Hindlimb muscle (tissue), 1 donor: ENCODE measurements around the gene TANGO2. TPM values are rescaled to one million over a fixed set of nuclear protein-coding genes. Genes with fewer than 3 reads are reported as not detected.

Experiments used
- DNase-seq: peaks from one replicate; pipeline ENCODE4 v3.0.0-alpha.2; 2013
- polyA plus RNA-seq: library from polyadenylated mRNA; unstranded; fragments of 120-200 nt; gene quantifications from one replicate; pipeline ENCODE4 v1.2.1, GENCODE V29; 2013; ENCODE audit not compliant: insufficient read length

Gene TANGO2
- polyA plus RNA-seq, 1 donor: 12.6 TPM

- DNase-seq: no peak
Observed at GRCh38 chr22:20027966-20028854, 7.3 kb downstream of the TANGO2 start.

DNA sequence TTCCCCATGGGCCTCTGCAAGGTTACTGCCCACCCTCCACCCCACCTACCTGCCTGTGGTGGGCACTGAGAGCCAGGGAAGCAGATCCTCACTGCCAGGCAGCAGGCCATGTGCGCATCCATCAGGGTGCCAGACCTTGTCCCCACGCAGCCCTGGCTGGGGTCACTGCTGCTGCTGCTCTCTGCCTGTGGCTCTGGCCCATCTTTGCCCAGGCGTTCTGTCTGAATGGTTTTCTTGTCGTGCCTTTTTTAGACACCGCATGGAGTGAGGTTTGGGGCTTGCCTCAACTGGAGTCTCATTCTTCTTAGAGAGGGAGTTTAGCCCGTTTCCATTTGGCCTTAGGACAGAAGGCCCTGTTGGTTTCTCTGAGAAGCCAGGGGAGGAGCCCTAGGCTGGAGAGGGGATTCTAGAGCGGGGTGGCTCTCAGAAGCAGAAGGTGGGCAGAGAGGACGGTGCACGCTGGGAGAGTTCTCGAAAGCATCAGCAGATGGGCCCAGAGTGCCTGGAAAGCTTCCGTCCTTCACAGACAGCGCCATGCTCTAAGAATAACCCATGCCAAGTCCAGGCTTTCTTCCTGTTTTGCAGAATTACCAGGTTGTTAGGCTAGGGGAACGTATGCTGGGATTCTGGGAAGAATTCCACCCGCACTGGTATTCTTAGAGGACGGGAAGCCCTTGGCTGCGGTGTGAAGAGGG, 8.1 kb downstream of the TANGO2 start:
- no peak for DNase-seq

DNA sequence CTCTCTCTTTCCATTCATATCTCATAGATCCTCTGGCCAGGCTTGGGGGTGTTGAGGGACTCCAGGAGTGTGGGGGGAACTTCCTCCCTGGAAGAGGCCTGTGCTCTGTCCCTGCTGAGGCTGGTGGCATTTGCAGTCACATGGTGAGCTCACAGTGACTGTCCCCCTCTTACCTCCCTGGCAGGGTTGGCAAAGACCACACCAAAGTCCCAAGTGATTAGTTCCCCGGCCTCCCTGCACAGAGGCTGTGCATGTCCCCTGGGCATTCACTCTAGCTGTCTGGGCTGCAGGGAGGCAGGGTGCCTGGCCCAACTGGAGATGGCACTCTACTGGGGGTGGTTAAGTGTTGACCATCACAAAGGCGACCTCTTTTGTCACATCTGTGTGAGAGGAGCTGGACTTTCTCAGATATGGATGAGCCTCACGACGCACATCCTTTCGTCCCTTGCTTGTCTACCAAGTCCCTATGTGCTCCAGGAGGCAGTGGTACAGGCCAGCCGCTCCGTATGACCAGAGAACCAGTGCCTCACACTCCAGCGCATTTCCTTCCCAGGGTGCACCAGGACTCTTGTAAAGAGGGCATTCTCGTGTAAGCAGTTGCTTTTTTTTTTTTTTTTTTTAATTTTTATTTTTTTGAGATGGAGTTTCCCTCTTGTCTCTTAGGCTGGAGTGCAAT, 8.8 kb downstream of the TANGO2 start:
- no peak for DNase-seq

DNA sequence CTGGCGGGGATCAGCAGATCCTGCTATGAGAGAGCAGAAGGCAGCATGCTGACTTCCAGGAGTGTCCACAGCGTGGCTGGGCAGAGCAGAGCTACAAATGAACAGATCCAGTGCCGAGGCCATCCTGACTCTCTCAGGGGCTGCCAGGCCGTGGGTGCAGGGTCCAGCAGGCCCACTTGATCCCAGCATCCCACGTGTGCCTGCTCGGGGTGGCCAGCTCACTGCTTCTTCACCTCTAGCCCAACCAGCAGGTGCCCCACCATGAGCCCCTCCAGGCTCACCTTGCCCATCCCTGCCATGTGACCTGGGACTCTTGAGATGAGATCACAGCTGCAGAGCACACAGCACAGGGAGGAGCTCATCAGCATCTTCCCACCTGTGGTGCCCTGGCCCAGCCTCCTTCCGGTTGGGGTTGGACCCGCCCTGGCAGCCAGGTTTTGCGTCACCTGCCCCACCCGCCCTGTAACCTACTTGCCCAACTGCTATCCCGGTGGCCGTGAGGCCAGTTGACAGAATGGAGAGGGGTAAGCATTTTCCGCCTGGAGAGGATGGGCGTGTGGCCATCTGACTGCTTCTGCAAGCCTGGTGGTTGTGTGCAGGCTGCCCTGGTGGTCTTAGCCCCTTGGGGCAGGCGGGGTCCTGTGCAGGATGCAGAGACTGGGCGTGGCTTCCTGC, 11.0 kb downstream of the TANGO2 start:
- DNase-seq: no peak

DNA sequence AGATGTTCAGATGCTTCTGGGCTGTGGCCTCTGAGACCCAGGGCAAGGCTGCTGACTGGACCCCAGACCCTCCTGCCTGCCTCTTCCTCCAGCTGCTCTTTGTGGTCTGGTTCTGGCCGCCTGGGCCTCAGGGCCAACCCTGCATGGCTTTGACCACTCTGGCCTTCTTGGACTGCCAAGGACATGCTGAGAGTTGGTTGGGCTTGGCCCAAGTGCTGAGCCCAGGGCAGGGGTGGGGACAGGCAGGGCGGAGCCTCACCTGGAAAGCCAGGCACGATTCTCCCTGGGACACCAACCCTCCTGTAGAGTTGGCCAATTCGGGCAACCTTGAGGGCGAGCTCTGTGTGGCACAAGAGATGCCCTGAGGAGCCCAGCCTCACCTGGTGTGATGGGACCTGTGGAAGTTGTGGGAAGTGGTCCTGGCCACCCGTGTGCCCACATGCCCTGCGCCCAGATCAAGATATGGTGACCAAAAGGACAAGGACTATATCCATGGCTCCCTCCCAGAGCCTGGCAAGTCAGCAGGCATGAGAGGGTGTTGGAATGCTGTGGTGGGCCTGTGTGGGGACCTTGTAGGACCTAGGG, 11.6 kb downstream of the TANGO2 start:
- no peak for DNase-seq

- DNase-seq: no peak
Observed at GRCh38 chr22:20033045-20033706, 12.3 kb downstream of the TANGO2 start.

- no peak for DNase-seq
Observed at GRCh38 chr22:20034143-20034542, 13.2 kb downstream of the TANGO2 start.

DNA sequence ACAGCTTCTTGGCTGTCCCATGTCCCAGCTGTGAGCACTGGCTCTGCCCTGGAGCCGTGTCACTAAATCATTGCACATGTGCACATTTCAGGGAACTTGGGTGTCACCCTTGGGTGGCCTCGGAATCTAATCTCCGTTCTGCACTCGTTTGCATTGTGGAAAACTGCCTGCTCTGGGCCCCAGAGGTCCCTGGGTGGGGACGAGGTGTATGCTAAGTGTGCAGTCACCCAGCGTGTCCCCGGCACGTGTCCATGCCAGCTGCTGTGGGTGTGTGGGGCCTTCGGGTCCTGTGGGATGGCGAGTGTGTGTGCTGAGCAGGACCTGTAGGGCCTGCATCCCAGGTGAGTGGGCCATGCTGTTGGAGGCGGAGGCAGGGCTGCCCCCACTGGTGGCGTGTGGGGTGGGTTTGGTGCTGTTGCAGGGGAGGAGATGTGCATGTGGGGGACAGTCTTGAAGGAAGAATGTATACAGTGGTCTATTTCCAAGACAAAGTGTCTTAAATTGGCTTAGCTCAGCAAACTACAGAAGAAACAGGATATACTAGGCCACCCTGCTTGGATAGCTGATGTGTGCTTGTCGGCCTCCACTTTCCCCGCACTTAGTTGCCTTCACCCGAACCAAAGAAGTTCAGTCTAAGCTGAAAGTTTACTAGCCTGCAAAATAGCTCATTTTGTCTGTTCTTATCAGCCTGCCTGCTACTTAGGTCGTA, 14.6 kb downstream of the TANGO2 start:
- DNase-seq: no peak

DNA sequence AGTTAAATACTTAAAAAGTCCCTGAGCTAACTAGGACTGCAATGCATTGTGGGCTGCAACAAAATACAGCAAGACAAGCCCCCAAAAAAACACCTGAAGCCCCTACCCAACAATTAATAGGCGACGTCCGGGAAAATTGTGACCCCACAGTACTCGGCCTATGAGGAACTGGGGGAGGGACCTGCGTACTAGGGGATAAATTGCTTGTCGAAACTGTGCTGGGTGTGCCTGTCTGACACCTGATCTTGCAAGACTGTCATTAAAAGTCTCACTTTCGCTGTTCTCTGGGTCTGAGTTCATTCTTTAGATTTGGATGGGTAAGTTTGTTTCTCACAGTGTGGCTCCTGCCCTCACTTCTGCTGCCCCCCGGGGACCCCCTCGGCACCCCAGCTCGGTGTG, 15.2 kb downstream of the TANGO2 start:
- DNase-seq: no peak

DNA sequence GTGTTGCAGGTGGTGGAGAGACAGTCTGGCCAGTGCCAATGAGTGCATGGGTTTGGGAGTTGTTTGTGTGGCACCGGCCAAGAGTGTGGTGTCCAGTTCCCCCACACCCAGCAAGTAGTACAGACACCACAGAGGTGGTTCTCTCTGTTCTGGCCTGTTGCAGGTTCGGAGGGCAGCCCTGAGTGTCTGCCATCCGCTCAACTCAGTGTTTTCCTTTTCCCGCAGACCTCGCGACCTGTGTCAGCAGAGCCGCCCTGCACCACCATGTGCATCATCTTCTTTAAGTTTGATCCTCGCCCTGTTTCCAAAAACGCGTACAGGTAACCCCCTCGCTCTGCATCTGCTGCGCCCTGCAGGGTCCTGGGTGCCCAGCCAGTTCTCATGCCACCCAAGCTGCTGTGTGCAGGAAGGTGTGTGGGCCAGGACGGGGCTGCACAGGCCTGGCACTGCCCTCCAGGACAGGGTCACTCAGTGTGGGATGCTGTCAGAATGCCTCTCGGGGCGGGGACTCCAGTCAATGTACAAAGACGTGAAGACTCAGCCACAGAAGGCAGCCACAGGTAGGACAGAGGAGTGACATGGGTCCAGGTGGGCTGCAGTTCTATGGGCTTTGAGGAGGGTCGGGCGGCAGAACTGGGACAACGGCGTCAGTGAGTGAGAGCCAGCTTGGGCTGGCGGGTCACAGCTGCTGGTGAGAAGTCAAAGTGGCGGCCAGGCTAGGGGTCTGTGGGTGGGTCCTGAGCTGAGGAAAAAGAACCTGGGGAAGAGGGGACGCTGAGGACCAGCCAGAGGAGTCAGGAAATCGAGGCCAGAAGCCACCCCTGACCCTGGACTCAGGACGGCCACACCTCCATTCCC, 15.9 kb downstream of the TANGO2 start:
- DNase-seq: no peak

- DNase-seq: no peak
Observed at GRCh38 chr22:20037419-20037818, 16.5 kb downstream of the TANGO2 start.

DNA sequence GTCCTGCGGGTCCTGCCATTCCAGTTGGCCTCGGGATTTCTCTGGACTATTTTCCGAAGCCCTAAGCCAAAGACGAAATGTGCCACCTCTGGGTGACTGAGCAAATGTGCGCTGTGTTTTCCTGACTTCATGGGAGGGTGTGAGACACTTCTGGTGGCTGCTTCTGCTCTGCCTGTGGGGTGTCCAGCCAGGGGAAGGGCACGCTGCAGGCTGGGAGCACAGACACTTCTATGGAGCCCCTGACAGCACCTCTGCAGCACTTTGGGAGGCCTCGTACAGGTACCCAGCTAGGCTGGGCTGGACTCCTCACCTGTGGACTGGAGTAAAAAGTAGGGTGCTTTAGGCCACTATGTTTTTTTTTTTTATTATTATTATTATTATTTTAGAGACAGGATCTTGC, 17.7 kb downstream of the TANGO2 start:
- no peak for DNase-seq

DNA sequence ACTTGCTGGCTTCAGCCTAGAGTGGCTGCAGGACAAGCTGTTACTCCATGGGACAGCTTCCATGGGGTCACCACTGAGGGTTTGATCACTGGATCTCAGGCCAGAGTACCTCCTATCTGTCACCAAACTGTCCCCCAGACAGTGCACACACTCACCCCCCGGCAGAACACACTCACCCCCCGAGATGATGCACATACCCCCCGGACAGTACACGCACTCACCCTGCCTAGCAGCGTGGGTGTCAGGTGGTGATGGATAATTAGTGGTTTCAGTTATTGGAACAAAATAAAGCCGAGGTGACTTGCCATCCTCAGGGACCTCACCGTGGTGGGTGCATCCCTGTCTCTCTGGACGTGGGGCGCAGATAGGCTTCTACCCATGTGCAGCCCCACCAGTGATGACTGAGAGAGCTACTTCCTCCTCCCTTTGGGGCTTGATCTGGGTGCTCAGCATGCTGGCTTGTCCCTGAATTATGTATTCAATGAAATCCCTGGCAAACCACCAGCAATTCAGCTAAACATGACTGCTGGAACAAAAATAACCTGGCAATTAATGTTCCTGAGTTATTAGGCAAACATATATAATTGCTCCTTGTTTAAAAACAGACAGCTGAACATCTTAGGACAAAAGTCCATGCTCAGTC, 18.9 kb downstream of the TANGO2 start:
- no peak for DNase-seq

DNA sequence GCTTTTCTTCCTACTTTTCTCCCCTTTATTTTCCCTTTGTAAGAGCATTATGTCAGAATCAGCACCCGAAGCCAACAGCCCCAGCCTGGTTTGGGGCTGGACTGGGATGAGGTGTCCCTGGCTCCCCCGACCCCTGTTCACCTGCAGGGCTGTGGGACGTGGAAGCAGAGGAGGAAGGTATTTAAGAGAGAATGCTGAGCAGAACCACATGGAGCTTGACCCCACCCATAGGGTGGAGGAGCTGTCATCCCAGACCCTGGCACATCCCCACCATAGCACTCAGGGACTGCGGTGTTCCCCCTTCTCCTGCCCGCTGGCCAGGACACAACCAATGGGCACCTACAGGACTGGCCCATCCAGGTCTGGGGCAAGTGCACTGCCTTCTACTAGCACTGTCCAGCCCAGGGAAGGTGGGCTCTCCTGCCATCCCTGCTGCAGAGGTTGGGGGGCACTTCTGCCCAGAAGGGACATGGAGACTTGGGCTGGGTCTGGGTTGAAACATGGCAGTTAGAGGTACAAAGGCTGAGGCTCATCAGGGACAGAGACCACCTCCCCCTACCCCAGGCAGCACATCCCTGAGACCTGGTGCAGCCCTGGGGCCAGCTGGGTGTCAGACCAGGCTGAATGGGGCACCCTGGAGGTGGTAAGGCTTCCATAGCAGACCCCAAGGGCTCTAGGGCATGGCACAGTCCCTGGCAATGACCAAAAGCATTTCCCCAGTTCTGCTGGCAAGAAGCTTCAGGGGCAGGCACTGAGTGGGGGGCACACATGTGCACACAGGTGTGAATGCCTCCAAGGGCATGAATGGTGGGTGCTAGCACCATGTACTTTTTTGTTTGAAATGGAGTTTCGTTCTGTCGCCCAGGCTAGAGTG, 19.7 kb downstream of the TANGO2 start:
- DNase-seq: no peak

GRCh38 chr22:20043057-20043996, 22.4 kb downstream of the TANGO2 start:
- no peak for DNase-seq

DNA sequence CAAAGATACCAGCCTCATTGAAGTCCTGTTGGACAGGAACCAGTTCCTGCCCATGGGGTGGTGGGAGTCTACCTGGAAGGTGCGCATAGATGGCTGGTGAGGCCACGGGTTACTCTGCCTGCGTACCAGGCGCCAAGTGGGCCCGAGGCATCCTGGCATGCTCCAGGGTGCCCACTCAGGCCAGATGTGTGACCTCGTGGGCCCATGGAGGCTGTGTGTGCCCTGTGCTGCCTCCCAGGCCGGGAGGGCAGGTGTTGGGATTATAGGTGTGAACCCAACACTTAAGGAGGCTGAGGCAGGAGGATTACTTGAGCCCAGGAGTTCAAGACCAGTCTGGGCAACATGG, 23.1 kb downstream of the TANGO2 start:
- DNase-seq: no peak

GRCh38 chr22:20044495-20045151, 23.7 kb downstream of the TANGO2 start:
- DNase-seq: no peak
